ENCODE measurements around the gene CNTNAP5. TPM values are rescaled to one million over a fixed set of nuclear protein-coding genes. Genes with fewer than 3 reads are reported as not detected.

Gene CNTNAP5
- total RNA-seq, 1 experiment from 2014 or later = 0.48 TPM

DNA sequence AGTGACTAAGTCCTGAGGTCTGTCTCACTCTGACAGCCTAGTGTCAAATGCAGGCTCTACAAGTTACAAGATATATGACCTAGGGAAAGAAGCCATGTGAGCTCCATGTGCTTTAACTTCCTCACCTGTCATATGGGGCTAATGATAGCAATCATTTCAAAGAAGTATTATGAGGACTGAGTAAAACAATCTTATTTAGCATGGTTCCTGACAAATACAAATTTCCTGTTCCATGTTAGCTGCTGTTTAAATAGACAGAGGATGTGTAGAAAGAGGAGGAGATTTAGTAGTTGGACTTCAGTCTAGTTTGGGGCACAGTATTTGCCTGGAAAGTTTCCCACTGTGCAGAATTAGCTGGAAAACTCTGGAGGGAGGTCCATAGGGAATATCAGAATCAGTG, 545.8 kb downstream of the CNTNAP5 start:
- no peaks in the 10 kb centered on the region for H3K36me3 Mint-ChIP-seq (ENCODE audit: insufficient read depth in 1 of 3, low read depth in 3 of 3)
- no peak overlapping the region for H2BK20ac ChIP-seq (ENCODE audit: low read depth, low read length, poor library complexity, severe bottlenecking)
- H4K5ac ChIP-seq (ENCODE audit: insufficient read length, low read depth, low read length) = no peak overlapping the region
- H3K4me2 ChIP-seq (ENCODE audit: insufficient read depth, insufficient read length, low read length) = no peak overlapping the region
- H3K18ac ChIP-seq (ENCODE audit: insufficient read length, low read depth, low read length) = no peak overlapping the region
- H2AFZ ChIP-seq (ENCODE audit: low read length) = no peak overlapping the region
- no peak overlapping the region for H3K56ac ChIP-seq (ENCODE audit: insufficient read length, low read depth, low read length)
- H4K20me1 ChIP-seq (ENCODE audit: control insufficient read depth, insufficient read depth, insufficient read length) = no peaks in the 10 kb centered on the region
- H3K4ac ChIP-seq (ENCODE audit: low read depth, low read length) = no peak overlapping the region
- no peaks in the 10 kb centered on the region for H3K79me2 ChIP-seq (ENCODE audit: insufficient read depth, low read length)
- H2BK5ac ChIP-seq (ENCODE audit: insufficient read length, low read length) = no peak overlapping the region
- H4K91ac ChIP-seq (ENCODE audit: insufficient read length, low read depth, low read length) = no peak overlapping the region
- H3K9ac ChIP-seq (ENCODE audit: extremely low read depth, insufficient read length, low read length) = no peak overlapping the region
- H2BK12ac ChIP-seq (ENCODE audit: insufficient read length, low read depth, low read length) = no peak overlapping the region
- no peaks in the 10 kb centered on the region for H3K27me3 ChIP-seq (ENCODE audit: insufficient read depth, low read length)
- H3K27ac Mint-ChIP-seq = no peak overlapping the region
- no peaks in the 10 kb centered on the region for H3K23me2 ChIP-seq (ENCODE audit: insufficient read length, low read depth, low read length, poor library complexity, severe bottlenecking)
- no peak for DNase-seq
- TF ChIP-seq, protein P1, sequence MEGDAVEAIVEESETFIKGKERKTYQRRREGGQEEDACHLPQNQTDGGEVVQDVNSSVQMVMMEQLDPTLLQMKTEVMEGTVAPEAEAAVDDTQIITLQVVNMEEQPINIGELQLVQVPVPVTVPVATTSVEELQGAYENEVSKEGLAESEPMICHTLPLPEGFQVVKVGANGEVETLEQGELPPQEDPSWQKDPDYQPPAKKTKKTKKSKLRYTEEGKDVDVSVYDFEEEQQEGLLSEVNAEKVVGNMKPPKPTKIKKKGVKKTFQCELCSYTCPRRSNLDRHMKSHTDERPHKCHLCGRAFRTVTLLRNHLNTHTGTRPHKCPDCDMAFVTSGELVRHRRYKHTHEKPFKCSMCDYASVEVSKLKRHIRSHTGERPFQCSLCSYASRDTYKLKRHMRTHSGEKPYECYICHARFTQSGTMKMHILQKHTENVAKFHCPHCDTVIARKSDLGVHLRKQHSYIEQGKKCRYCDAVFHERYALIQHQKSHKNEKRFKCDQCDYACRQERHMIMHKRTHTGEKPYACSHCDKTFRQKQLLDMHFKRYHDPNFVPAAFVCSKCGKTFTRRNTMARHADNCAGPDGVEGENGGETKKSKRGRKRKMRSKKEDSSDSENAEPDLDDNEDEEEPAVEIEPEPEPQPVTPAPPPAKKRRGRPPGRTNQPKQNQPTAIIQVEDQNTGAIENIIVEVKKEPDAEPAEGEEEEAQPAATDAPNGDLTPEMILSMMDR (conservative IDR thresholded peaks at IDR 0.05) = no peak
- no peaks in the 10 kb centered on the region for H3K9me3 ChIP-seq (ENCODE audit: control insufficient read depth, low read depth, low read length)
- H3K14ac ChIP-seq (ENCODE audit: insufficient read depth, low read length) = no peak overlapping the region
- no peak overlapping the region for H2AK5ac ChIP-seq (ENCODE audit: insufficient read length, low read length)
- no peak overlapping the region for H3K4me3 Mint-ChIP-seq
- no peaks in the 10 kb centered on the region for H3K27me3 Mint-ChIP-seq (ENCODE audit: low read depth)
- peaks cover 0 to 3% of the 10 kb centered on the region in 2 experiments; a peak in 1 of 4 replicates for H3K4me1 Mint-ChIP-seq
- no peaks in the 10 kb centered on the region for H3K9me3 Mint-ChIP-seq
- H2BK15ac ChIP-seq (ENCODE audit: low read depth, low read length) = no peak overlapping the region
- H3K27ac ChIP-seq (ENCODE audit: insufficient read length, low read depth, low read length) = no peak overlapping the region
- H3K23ac ChIP-seq (ENCODE audit: insufficient read length, low read depth, low read length) = no peak overlapping the region
- H4K8ac ChIP-seq (replicated peaks; ENCODE audit: insufficient read length, low read depth, low read length) = no peak overlapping the region
- no peaks in the 10 kb centered on the region for H3K79me1 ChIP-seq (ENCODE audit: insufficient read depth, low read depth, low read length, poor library complexity, severe bottlenecking)
- H3T11ph ChIP-seq (ENCODE audit: low read length) = no peak overlapping the region
- H2BK120ac ChIP-seq (ENCODE audit: low read depth, low read length, poor library complexity, severe bottlenecking) = no peak overlapping the region
- H3K4me1 ChIP-seq (ENCODE audit: insufficient read depth, low read length) = no peaks in the 10 kb centered on the region
